ENCODE data around the gene TFR2. TPM values are rescaled to one million over a fixed set of nuclear protein-coding genes. Genes with fewer than 3 reads are reported as not detected.

The TFR2 gene
- total and polyA plus RNA-seq, 2 of the 4 experiments (the other 2 are of a cell fraction) = 0.18 to 0.50 TPM

DNA sequence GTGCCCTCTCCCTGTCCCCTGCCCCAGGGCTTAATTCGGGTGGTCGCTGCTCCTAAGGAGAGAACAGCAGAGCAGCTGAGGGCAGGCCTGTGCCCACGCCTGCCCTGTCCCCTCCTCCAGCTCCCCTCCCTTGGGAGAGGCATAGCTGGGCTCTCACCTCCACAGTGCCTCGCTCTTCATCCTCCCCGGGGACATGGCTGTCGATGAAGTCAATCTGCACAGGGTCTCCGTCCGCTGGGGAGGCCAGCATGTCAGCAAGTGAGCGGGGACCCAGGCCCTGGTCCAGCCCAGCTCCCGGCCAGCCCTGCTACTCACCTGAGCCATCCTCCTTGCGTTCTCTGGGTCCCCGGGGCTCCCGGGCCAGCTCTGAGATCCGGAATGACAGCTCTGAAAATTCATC is 63.8 kb downstream of the TFR2 start (continued):
- TF ChIP-seq SMC3 (IDR thresholded peaks at IDR 0.05; ENCODE audit: low read depth, low read length) (no peak), CEBPB (IDR thresholded peaks at IDR 0.05; ENCODE audit: low read depth, low read length) (no peak), CHD1 (IDR thresholded peaks at IDR 0.05; ENCODE audit: low read depth, low read length) (no peak), MAZ (IDR thresholded peaks at IDR 0.05; ENCODE audit: borderline replicate concordance, low read depth, low read length) (no peak)
- TF ChIP-seq, protein P1, sequence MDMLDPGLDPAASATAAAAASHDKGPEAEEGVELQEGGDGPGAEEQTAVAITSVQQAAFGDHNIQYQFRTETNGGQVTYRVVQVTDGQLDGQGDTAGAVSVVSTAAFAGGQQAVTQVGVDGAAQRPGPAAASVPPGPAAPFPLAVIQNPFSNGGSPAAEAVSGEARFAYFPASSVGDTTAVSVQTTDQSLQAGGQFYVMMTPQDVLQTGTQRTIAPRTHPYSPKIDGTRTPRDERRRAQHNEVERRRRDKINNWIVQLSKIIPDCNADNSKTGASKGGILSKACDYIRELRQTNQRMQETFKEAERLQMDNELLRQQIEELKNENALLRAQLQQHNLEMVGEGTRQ (IDR thresholded peaks at IDR 0.05; ENCODE audit: low read depth, low read length) = no peak

DNA sequence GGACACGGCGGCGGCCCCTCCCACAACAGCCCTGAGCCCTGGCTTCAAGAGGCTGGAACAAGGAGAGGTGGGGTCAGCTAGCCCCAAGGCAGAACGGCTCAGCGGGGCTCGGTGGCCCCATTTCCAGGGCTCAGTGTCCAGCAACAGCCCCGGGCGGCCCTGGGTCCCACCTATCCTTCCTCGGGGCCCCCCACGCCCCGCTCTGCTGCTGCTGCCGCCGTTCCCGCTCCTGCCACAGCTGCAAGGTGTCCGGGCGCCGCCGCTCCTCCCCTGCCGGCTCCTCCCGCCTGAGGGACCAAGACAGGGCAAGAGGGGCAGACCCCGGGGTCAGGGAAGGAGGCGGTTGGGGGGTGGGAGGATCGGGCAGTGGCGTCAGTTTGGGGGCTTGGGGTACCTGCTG is 64.2 kb downstream of the TFR2 start:
- no peak overlapping the region for H3K9ac ChIP-seq (ENCODE audit: low read depth, low read length)
- no peak overlapping the region for H3K56ac ChIP-seq (ENCODE audit: extremely low read depth, insufficient read depth, low read length)
- no peak overlapping the region for H4K5ac ChIP-seq (ENCODE audit: low read depth, low read length)
- no peak overlapping the region for H3K18ac ChIP-seq (ENCODE audit: low read depth, low read length)
- no peak overlapping the region for H4K91ac ChIP-seq (ENCODE audit: insufficient read depth, low read depth, low read length)
- POLR2A ChIA-PET (ENCODE audit: unreplicated experiment) = no interaction called here
- peaks cover 5% of the 10 kb centered on the region for H3K9me1 ChIP-seq (ENCODE audit: insufficient read depth, low read length)
- 80% methylated on average over 2 of the region's 24 CpGs; no CpG with 5 or more reads in 1 of the 2 experiments for WGBS, 2 experiments (ENCODE audit: extremely low coverage in 2 of 2, insufficient read length in 1 of 2)
- H3K36me3 ChIP-seq (ENCODE audit: control insufficient read depth, insufficient read depth, low read length) = peaks cover 72% of the 10 kb centered on the region
- H3K4me2 ChIP-seq (ENCODE audit: low read depth, low read length) = no peak overlapping the region
- peaks cover 11 to 35% of the 10 kb centered on the region in 2 experiments for H3K79me1 ChIP-seq (ENCODE audit: low read depth in 1 of 2, low read length in 2 of 2)
- no peak overlapping the region for H2BK120ac ChIP-seq (ENCODE audit: low read depth, low read length)
- no peak overlapping the region for H2BK15ac ChIP-seq (ENCODE audit: low read depth, low read length)
- DNase-seq (no peak), ATAC-seq (ENCODE audit: low read depth) (no peak)
- H3K14ac ChIP-seq (replicated peaks; ENCODE audit: low read depth, low read length) = no peak overlapping the region
- CTCF ChIA-PET = no interaction called here
- peaks cover 13% of the 10 kb centered on the region; the same call in 1 of the 2 replicates for H4K20me1 ChIP-seq (ENCODE audit: insufficient read depth, low read length)
- no peak overlapping the region for H2AK5ac ChIP-seq (ENCODE audit: low read depth, low read length)
- H2BK20ac ChIP-seq (ENCODE audit: low read depth, low read length) = no peak overlapping the region
- no peak overlapping the region for H2AFZ ChIP-seq (replicated peaks; ENCODE audit: low read length, poor library complexity)
- dilution Hi-C loops (cut with HindIII; ENCODE audit: low sequenced_read_pairs, unreplicated experiment) (no loop called here), in situ Hi-C loops (cut with MboI; ENCODE audit: low sequenced_read_pairs) (loop anchor here (25.0 kb wide), 1 partner anchor 285 kb away; the partner anchor contains the start of genes SLC12A9 and TRIP6), intact Hi-C loops (cut with micrococcal nuclease) (no loop called here)
- H3K9me3 ChIP-seq (ENCODE audit: control insufficient read depth, insufficient read depth, low read length) = no peaks in the 10 kb centered on the region
- H3K23ac ChIP-seq (ENCODE audit: low read depth, low read length) = no peak overlapping the region
- H4K8ac ChIP-seq (ENCODE audit: low read depth in 2 of 2, low read length in 2 of 2) = no peak overlapping the region
- no peak overlapping the region for H3K4me3 ChIP-seq (ENCODE audit: insufficient read depth, low read depth, low read length)
- H3K4me1 ChIP-seq (ENCODE audit: control insufficient read depth, insufficient read depth, low read length) = no peaks in the 10 kb centered on the region
- H2BK5ac ChIP-seq (ENCODE audit: low read depth, low read length, poor library complexity, severe bottlenecking) = no peak overlapping the region
- H2AK9ac ChIP-seq (replicated peaks; ENCODE audit: low read depth, low read length, poor library complexity) = no peak overlapping the region
- H3K4ac ChIP-seq (ENCODE audit: low read depth, low read length) = no peak overlapping the region
- H3K27ac ChIP-seq (ENCODE audit: insufficient read depth, low read length) = no peak overlapping the region
- BruUV-seq (replicated peaks) = no TSS peak
- H3K27me3 ChIP-seq (ENCODE audit: control insufficient read depth, insufficient read depth, low read length) = no peaks in the 10 kb centered on the region
- TF ChIP-seq FOS (IDR thresholded peaks at IDR 0.05; ENCODE audit: low read depth, low read length) (no peak), RCOR1 (IDR thresholded peaks at IDR 0.05; ENCODE audit: insufficient replicate concordance, low read length) (no peak), MXI1 (IDR thresholded peaks at IDR 0.05; ENCODE audit: borderline replicate concordance, low read depth, low read length) (no peak), RAD21 (IDR thresholded peaks at IDR 0.05; ENCODE audit: low read length) (no peak), SMC3 (IDR thresholded peaks at IDR 0.05; ENCODE audit: low read depth, low read length) (no peak), RFX5 (IDR thresholded peaks at IDR 0.05; ENCODE audit: low read depth, low read length) (no peak), POLR2A (IDR thresholded peaks at IDR 0.05; ENCODE audit: low read depth, low read length) (no peak), CHD1 (IDR thresholded peaks at IDR 0.05; ENCODE audit: low read depth, low read length) (no peak), NFE2L2 (IDR thresholded peaks at IDR 0.05; ENCODE audit: low read depth, low read length) (no peak), CEBPB (IDR thresholded peaks at IDR 0.05; ENCODE audit: low read depth, low read length) (no peak), BHLHE40 (IDR thresholded peaks at IDR 0.05; ENCODE audit: low read depth, low read length) (no peak)
- TF ChIP-seq, protein P2, sequence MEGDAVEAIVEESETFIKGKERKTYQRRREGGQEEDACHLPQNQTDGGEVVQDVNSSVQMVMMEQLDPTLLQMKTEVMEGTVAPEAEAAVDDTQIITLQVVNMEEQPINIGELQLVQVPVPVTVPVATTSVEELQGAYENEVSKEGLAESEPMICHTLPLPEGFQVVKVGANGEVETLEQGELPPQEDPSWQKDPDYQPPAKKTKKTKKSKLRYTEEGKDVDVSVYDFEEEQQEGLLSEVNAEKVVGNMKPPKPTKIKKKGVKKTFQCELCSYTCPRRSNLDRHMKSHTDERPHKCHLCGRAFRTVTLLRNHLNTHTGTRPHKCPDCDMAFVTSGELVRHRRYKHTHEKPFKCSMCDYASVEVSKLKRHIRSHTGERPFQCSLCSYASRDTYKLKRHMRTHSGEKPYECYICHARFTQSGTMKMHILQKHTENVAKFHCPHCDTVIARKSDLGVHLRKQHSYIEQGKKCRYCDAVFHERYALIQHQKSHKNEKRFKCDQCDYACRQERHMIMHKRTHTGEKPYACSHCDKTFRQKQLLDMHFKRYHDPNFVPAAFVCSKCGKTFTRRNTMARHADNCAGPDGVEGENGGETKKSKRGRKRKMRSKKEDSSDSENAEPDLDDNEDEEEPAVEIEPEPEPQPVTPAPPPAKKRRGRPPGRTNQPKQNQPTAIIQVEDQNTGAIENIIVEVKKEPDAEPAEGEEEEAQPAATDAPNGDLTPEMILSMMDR (conservative IDR thresholded peaks at IDR 0.05; ENCODE audit: low read depth, low read length) = no peak
- TF ChIP-seq, protein P1 (IDR thresholded peaks at IDR 0.05; ENCODE audit: low read depth, low read length) = no peak

Measured in IMR-90 (cell line).